Activated naive CD8-positive, alpha-beta T cell (primary cell): Measurements from ENCODE around the gene S100A4.
A peak's percentile ranks its signal among the peaks of the same experiment; 100 is the strongest.

ENCODE experiments used
- H3K27ac Mint-ChIP-seq: one replicate; pipeline ENCODE4 v1.8.0; 2021; ENCODE audit warnings: mixed read lengths
- H3K27me3 Mint-ChIP-seq: one replicate; pipeline ENCODE4 v1.8.0; 2021; ENCODE audit warnings: mixed read lengths
- H3K36me3 Mint-ChIP-seq: one replicate; pipeline ENCODE4 v1.8.0; 2021; ENCODE audit warnings: mixed read lengths
- H3K4me1 Mint-ChIP-seq: one replicate; pipeline ENCODE4 v1.8.0; 2021; ENCODE audit warnings: low read depth, mixed read lengths
- H3K4me3 Mint-ChIP-seq: one replicate; pipeline ENCODE4 v1.8.0; 2021; ENCODE audit warnings: mild to moderate bottlenecking, mixed read lengths
- H3K9me3 Mint-ChIP-seq: one replicate; pipeline ENCODE4 v1.8.0; 2021; ENCODE audit warnings: low read depth, mixed read lengths

The S100A4 gene

DNA sequence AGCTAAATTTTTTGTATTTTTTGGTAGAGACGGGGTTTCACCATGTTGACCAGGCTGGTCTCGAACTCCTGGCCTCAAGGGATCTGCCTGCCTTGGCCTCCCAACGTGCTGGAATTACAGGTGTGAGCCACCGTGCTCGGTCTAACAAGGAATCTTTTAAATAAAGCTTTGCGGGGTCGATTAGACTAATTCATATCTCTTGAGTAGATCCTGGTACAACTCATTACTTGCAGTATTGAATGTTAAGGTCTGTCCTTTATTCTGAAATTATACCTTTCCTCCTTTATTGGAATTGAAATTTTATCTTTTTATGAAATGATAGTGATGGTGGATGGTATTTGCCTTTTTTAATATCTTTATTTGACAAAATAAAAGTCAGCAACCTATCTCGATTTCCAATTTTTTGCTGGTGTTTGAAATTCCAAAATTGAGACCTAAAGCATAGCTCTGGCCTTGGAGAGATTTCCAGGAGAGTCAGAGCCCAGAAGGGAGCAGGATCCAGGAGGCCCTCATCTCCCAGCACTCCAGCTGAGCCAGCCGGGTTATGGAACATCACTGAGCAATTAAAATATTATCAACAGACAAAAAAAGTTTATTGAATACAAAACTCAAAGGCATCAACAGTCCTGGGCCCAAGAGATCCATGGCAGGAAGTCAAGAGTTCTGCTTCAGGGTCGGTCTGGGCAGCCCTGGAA, 15.3 kb upstream of the S100A4 start:
- no peak overlapping the region for H3K27ac Mint-ChIP-seq
- no peaks in the 10 kb centered on the region for H3K27me3 Mint-ChIP-seq
- no peaks in the 10 kb centered on the region for H3K9me3 Mint-ChIP-seq
- H3K4me3 Mint-ChIP-seq: no peak overlapping the region
- peaks cover 5% of the 10 kb centered on the region for H3K4me1 Mint-ChIP-seq
- no peaks in the 10 kb centered on the region for H3K36me3 Mint-ChIP-seq

DNA sequence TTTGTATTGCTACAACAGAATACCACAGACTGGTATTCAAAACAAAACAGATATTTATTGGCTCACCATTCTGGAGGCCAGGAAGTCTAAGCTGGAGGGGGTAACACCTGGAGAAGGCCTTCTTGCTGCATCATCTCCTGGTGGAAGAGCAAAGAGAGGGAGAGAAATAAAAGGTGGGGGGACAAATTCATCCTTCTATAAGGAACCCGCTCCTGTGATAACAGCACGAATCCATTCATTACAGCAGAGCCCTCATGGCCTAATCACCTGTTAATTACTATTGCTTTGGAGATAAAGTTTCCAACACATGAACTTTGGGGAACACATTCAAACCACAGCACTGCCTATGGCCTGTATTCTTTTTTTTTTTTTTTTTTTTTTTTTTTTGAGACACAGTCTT, 14.6 kb upstream of the S100A4 start:
- Mint-ChIP-seq H3K4me1 (peaks cover under 1% of the 10 kb centered on the region), H3K4me3 (no peak overlapping the region), H3K27me3 (no peaks in the 10 kb centered on the region), H3K27ac (no peak overlapping the region), H3K36me3 (no peaks in the 10 kb centered on the region), H3K9me3 (no peaks in the 10 kb centered on the region)

- H3K4me3 Mint-ChIP-seq: no peak overlapping the region
- no peaks in the 10 kb centered on the region for H3K4me1 Mint-ChIP-seq
- no peaks in the 10 kb centered on the region for H3K36me3 Mint-ChIP-seq
- no peak overlapping the region for H3K27ac Mint-ChIP-seq
- H3K9me3 Mint-ChIP-seq: no peaks in the 10 kb centered on the region
- no peaks in the 10 kb centered on the region for H3K27me3 Mint-ChIP-seq
Measured at GRCh38 chr1:153557877-153558276, 12.3 kb upstream of the S100A4 start.

GRCh38 chr1:153556348-153556747, 10.7 kb upstream of the S100A4 start:
- Mint-ChIP-seq H3K27ac (no peak overlapping the region), H3K27me3 (no peaks in the 10 kb centered on the region), H3K4me1 (no peaks in the 10 kb centered on the region), H3K36me3 (no peaks in the 10 kb centered on the region), H3K4me3 (no peak overlapping the region), H3K9me3 (no peaks in the 10 kb centered on the region)

DNA sequence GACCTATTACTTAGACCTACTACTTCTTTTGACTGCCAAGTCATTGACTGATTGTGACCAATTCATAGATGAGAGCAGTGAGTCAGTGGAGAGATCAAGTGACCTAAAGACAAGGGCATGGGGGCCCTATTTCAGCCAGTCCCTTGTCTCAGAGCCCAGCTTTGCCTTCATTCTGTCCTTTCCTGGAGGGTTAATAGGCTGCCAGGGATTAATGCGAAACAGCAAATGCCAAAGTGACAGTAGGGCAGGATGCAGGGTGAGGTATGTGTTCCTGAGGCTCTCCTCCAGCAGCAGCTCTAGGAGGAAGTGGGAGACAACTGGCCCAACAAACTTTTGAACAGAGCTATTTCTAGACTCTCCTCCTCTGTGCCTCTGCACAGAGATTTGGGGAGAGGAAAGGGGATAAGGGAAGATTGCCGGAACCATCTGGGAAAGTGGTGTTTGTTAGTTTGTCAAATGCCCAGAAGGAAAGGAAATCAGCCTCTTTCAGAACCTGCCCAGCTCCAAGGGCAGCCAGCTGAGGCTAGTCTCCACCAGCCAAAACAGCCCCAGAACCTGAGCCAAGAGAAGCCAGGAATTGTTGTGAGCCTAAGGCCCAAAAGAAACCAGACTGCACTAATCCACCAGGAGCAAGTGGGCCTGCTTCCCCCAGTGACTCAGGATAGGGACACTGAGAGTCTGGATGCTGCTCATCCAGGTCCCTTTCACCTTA, 8.4 kb upstream of the S100A4 start:
- no peaks in the 10 kb centered on the region for H3K9me3 Mint-ChIP-seq
- H3K27ac Mint-ChIP-seq: no peak overlapping the region
- no peaks in the 10 kb centered on the region for H3K36me3 Mint-ChIP-seq
- no peaks in the 10 kb centered on the region for H3K27me3 Mint-ChIP-seq
- no peaks in the 10 kb centered on the region for H3K4me1 Mint-ChIP-seq
- H3K4me3 Mint-ChIP-seq: no peak overlapping the region

DNA sequence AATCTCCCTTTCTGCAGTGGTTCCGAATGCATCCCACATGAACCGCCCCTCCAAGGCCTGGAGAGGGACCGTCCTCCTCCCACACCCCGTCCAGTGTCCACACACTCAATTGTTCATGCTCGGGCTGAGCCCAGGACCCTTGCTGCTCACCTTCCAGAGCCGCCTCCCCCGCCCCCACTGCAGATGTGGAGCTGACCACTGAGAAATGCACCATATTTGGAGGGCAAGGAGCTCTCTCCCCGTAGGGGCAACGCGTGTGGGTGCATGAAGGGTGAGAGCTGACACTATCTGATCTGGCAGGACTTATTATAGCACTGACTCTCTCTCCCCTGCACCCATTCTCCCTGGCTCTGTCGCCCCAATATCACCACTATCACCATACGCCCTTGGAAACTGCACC, 7.5 kb upstream of the S100A4 start:
- Mint-ChIP-seq H3K36me3 (no peaks in the 10 kb centered on the region), H3K27ac (no peak overlapping the region), H3K9me3 (no peaks in the 10 kb centered on the region), H3K4me3 (no peak overlapping the region), H3K4me1 (peaks cover 3% of the 10 kb centered on the region), H3K27me3 (no peaks in the 10 kb centered on the region)

- H3K27ac Mint-ChIP-seq: no peak overlapping the region
- no peaks in the 10 kb centered on the region for H3K36me3 Mint-ChIP-seq
- H3K4me3 Mint-ChIP-seq: no peak overlapping the region
- no peaks in the 10 kb centered on the region for H3K9me3 Mint-ChIP-seq
- H3K27me3 Mint-ChIP-seq: no peaks in the 10 kb centered on the region
- H3K4me1 Mint-ChIP-seq: peaks cover 3% of the 10 kb centered on the region
Measured at GRCh38 chr1:153552335-153552734, 6.7 kb upstream of the S100A4 start.

GRCh38 chr1:153550827-153551500, 5.4 kb upstream of the S100A4 start:
- no peaks in the 10 kb centered on the region for H3K9me3 Mint-ChIP-seq
- peaks cover 11% of the 10 kb centered on the region for H3K4me1 Mint-ChIP-seq
- no peak overlapping the region for H3K4me3 Mint-ChIP-seq
- H3K27ac Mint-ChIP-seq: no peak overlapping the region
- H3K27me3 Mint-ChIP-seq: no peaks in the 10 kb centered on the region
- H3K36me3 Mint-ChIP-seq: no peaks in the 10 kb centered on the region

GRCh38 chr1:153550398-153550758, 4.8 kb upstream of the S100A4 start:
- Mint-ChIP-seq H3K4me1 (peaks cover 17% of the 10 kb centered on the region), H3K36me3 (no peaks in the 10 kb centered on the region), H3K27me3 (no peaks in the 10 kb centered on the region), H3K27ac (no peak overlapping the region), H3K9me3 (no peaks in the 10 kb centered on the region), H3K4me3 (no peak overlapping the region)

- H3K9me3 Mint-ChIP-seq: no peaks in the 10 kb centered on the region
- H3K27ac Mint-ChIP-seq: no peak overlapping the region
- H3K4me1 Mint-ChIP-seq: peaks cover 22% of the 10 kb centered on the region
- H3K36me3 Mint-ChIP-seq: no peaks in the 10 kb centered on the region
- H3K4me3 Mint-ChIP-seq: no peak overlapping the region
- no peaks in the 10 kb centered on the region for H3K27me3 Mint-ChIP-seq
Measured at GRCh38 chr1:153549741-153550397, 4.3 kb upstream of the S100A4 start.

GRCh38 chr1:153548722-153549688, 3.4 kb upstream of the S100A4 start, which contains the start of gene S100A3:
S100A3 (minus strand) TSS chr1:153549258; CDS start chr1:153548485, 773 bp downstream.
- Mint-ChIP-seq H3K27ac (no peak within 1 kb of the TSS), H3K4me1 (peaks cover 30% of the 10 kb centered on the region), H3K36me3 (no peaks in the 10 kb centered on the region), H3K4me3 (no peak within 1 kb of the TSS), H3K27me3 (no peaks in the 10 kb centered on the region), H3K9me3 (no peaks in the 10 kb centered on the region)

- Mint-ChIP-seq H3K27ac (peak overlapping the region; percentile 41), H3K4me1 (peaks cover 42% of the 10 kb centered on the region), H3K27me3 (no peaks in the 10 kb centered on the region), H3K9me3 (no peaks in the 10 kb centered on the region), H3K4me3 (no peak overlapping the region), H3K36me3 (no peaks in the 10 kb centered on the region)
Measured at GRCh38 chr1:153547560-153548551, 2.2 kb upstream of the S100A4 start.

DNA sequence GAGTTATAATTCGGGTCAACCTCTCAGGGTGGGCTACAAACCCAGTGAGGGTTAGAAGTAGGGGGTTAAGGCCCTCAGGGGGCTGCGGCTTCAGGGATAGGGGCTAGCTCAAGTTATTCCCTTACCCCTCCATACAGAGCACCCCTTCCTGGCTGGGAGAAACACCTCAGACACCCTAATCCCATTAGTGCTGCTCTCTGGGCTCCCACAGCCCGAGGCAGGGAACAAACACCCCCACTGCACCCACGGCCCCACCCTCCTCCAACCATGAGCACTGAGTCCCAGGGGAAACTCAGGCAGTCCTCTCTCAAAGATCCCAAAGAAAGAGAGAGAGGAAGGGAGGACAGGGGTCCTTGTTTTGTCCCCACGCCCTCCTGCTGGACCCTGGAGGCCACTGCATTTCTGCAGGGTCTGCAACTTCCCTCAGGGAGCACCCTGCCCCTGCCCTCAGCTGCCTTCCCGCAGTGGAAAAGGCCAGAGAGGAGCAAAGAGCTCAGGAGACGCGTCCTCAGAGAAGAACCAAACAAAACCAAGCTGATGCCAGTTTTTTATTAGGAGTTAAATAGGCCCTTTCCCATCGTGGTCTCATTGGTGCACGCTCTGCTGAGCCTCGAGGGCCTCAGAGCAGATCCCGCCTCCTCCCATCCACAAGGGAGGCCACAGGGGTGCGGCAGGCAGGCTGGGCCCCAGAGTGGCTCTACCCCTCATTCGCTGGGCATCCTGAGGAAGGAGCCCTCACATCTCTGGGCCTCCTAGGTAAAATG, 1.4 kb upstream of the S100A4 start:
- peak overlapping the region; percentile 32 for H3K4me3 Mint-ChIP-seq
- no peaks in the 10 kb centered on the region for H3K36me3 Mint-ChIP-seq
- H3K27ac Mint-ChIP-seq: peak overlapping the region; percentile 84
- no peaks in the 10 kb centered on the region for H3K27me3 Mint-ChIP-seq
- H3K9me3 Mint-ChIP-seq: no peaks in the 10 kb centered on the region
- H3K4me1 Mint-ChIP-seq: peaks cover 51% of the 10 kb centered on the region
